NCI-H146 treated with DMSO at 0.1 percent for 48 hours (cell line): ENCODE results near the gene CNIH1.

Experiments used
- DNase-seq: peaks from one replicate; lab custom pipeline; 2025; ENCODE audit not compliant: unreplicated experiment; lab: John Stamatoyannopoulos, UW

Gene CNIH1

GRCh38 chr14:54440873-54441868, at the start of gene CNIH1:
Gene CNIH1 (minus strand): TSS chr14:54441374. CDS start chr14:54441327, 47 bp downstream.
- peak; percentile 76 for DNase-seq

GRCh38 chr14:54490445-54491175, 49.4 kb upstream of the CNIH1 start:
- DNase-seq: no peak

- DNase-seq: no peak
Observed at GRCh38 chr14:54489731-54490444, 48.7 kb upstream of the CNIH1 start.

GRCh38 chr14:54489318-54489683, 48.1 kb upstream of the CNIH1 start:
- no peak for DNase-seq

GRCh38 chr14:54488646-54489317, 47.6 kb upstream of the CNIH1 start, which contains the start of gene GMFB:
Gene GMFB (minus strand): TSS chr14:54488980. CDS start chr14:54488927, 53 bp downstream.
- DNase-seq: peak; percentile 88

GRCh38 chr14:54488318-54488645, 47.1 kb upstream of the CNIH1 start:
- no peak for DNase-seq

GRCh38 chr14:54487771-54488170, 46.6 kb upstream of the CNIH1 start:
- DNase-seq: no peak

GRCh38 chr14:54486685-54487084, 45.5 kb upstream of the CNIH1 start:
- no peak for DNase-seq

GRCh38 chr14:54483846-54484245, 42.7 kb upstream of the CNIH1 start:
- no peak for DNase-seq

- DNase-seq: no peak
Observed at GRCh38 chr14:54483073-54483745, 42.0 kb upstream of the CNIH1 start.

- DNase-seq: no peak
Observed at GRCh38 chr14:54481695-54482094, 40.5 kb upstream of the CNIH1 start.

GRCh38 chr14:54480830-54481562, 39.8 kb upstream of the CNIH1 start:
- DNase-seq: no peak

GRCh38 chr14:54478636-54479215, 37.6 kb upstream of the CNIH1 start:
- DNase-seq: no peak

GRCh38 chr14:54475911-54476310, 34.7 kb upstream of the CNIH1 start:
- no peak for DNase-seq

GRCh38 chr14:54475187-54475899, 34.2 kb upstream of the CNIH1 start:
- no peak for DNase-seq

GRCh38 chr14:54474232-54474793, 33.1 kb upstream of the CNIH1 start:
- no peak for DNase-seq

- DNase-seq: no peak
Observed at GRCh38 chr14:54472315-54472714, 31.1 kb upstream of the CNIH1 start.

GRCh38 chr14:54471641-54472040, 30.5 kb upstream of the CNIH1 start:
- no peak for DNase-seq
